ENCODE results near the gene KREMEN1.

KREMEN1 gene

DNA sequence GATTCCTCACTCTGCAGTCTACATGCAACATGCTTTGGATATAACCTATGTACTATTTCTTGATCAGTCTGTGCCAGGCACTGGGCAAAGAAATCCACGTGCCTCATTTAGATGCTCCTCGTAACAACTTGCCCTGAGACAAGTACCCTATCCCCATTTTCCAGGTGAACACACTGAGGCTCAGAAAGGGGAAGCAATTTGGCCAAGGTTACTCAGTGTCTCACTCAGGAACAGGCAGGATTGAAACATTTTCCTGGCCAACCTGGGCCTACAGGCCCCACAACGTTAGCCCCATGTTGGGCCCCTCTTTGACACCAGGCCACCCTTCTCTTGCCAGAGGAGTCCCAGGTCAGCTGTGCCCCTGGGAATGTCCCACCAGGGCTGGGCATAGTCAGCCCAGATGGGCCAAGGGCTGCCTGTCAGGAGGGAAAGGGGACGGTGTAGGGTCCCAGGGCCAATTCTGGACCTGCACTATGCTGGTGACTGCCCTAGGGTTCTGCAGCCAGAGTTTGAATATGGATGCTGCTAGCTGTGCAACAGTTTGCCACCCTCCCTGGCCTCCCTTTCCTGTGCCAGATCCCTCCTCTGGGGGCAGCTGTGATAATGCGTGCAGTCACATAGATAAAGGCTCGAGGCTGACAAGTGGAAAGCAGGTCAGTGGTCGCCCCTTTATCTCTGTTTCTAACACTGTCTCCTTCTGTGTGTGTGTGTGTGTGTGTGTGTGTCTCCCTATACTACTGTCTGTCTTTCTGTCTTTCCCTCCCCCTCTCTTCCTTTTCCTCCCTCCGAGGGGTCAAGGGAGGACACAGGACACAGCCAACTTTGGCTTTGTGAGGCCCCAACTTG is 122.5 kb downstream of the KREMEN1 start:
- DNase-seq: no peak

DNA sequence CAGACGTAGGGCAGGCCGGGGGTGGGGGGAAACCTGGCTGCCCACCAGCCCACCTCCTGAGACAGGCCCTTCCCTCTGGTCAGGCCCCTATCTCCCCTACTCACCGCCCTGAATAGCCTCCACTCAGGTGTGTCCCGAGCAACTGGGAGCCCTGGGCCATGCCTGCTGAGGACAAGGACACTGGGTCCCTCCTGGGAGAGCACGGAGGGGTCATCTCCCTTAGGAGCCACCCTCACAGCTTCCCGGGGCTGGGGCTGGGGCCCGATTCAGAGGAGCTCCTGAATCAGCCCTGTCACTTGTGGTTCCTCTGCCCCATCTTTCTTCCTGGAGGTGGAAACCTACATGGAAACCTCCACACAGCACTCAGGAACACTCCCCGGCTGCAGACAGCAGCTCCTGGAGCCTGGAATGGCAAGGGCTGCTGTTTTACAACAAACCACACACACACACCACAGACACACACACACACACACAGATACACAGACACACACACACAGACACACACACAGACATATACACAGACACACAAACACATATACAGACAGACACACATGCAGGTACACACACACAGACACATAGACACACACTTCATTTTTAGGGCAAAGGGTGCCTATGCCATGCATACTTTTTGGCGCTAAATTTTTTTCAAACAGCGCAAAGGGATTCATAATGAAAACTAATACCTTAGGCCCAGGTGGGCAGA is 123.3 kb downstream of the KREMEN1 start:
- DNase-seq: no peak

DNA sequence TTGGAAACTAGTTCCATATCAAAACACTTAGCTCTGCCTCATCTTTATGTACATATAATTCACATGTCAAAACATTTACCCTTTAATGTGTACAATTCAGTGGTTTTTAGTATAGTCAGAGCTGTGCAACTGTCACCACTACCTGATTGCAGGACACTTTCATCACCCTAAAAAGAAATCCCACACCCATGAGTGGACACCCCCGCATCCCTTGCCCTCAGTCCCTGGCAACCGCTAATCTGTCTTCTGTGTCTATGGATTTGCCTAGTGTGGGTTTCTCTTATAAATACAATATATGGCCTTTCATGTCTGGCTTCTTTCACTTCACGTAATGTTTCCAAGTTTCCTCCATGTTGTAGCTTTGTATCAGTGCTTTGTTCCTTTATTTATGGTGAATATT is 124.3 kb downstream of the KREMEN1 start:
- DNase-seq: no peak

DNA sequence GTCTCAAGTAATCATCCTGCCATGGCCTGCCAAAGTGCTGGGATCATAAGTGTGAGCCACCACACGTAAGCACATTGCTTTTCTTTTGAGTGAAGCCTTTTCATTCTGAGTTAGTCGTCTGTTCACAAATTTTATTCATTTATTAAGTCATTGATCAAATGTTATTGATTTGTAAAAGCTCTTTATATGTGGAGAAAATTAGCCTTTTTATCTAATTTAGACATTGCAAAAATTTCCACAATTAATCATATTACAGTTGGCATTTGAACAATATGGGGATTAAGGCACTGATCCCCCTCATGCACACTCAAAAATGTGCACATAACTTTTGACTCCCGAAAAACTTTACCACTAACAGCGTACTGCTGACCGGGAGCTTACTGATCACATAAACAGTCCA is 125.4 kb downstream of the KREMEN1 start:
- DNase-seq: no peak

DNA sequence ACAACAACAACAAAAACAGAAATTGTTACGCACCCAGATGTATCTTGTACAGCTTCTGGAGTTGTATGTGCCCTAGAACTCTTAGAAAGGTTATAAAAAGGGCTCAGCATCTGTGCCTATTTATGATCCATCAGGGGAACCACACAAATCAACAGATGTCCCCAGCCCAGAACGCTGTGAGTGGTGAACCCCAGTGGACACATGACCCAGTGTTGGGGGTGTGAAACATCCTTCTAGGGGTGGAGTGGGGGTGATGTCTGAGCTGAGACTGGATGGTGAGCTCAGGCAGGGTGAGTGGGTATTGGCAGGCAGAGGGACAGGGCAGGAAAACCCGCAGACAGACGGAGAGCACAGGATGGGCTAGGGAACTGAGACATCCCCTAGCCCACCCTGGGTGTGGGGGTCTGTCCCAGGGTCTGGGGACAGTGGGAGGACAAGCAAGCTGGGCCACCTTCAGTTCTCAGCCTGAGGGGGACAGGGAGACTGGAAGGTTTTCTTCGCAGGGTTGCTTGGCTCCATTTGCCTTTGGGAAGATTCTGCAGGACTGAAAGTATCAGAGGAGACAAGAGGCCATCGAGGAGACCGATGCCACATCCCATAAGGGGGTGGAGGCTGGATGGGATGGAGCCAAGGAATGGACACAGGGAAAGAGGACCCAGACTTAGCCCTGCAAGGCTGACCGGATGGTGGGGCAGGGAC is 127.0 kb downstream of the KREMEN1 start:
- DNase-seq: no peak

DNA sequence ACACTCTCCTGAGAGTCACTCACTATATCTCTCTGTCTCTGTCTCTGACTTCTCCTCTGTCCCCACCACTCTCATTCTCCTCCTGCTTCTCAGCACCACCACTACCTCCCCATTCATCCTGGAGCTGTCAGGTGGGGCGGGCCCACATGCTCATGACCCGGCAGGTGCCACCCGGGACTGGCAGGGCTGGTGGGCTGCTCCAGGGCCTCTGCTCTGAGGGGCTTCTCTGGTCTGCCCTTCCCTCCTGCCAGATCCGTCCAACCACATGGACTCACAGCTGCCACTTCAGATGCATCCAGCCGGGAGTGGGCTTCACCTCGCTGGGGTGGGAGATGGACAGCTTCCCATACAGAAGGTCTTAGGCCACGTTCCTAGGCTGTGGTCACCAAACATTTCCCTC is 128.1 kb downstream of the KREMEN1 start:
- no peak for DNase-seq

DNA sequence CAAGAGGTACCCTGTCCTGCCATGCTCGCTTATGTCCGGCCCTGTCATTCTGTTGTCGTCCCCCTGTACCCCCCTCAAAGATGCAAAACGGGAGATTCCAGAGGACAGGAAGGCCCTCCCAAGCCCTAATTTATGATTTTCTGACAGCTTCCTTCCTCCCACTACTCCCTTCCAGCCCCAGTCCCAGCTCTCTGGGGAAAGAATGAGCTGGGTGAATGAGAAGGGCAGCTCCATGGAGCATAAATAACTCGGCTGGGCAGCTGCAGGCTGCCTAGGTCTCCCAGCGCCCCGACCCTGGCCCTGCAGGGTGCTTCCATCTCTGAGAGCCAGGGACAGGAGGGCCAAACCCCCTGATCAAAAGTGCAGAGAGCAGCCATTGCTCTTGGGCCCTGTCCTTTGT is 128.9 kb downstream of the KREMEN1 start:
- no peak for DNase-seq

DNA sequence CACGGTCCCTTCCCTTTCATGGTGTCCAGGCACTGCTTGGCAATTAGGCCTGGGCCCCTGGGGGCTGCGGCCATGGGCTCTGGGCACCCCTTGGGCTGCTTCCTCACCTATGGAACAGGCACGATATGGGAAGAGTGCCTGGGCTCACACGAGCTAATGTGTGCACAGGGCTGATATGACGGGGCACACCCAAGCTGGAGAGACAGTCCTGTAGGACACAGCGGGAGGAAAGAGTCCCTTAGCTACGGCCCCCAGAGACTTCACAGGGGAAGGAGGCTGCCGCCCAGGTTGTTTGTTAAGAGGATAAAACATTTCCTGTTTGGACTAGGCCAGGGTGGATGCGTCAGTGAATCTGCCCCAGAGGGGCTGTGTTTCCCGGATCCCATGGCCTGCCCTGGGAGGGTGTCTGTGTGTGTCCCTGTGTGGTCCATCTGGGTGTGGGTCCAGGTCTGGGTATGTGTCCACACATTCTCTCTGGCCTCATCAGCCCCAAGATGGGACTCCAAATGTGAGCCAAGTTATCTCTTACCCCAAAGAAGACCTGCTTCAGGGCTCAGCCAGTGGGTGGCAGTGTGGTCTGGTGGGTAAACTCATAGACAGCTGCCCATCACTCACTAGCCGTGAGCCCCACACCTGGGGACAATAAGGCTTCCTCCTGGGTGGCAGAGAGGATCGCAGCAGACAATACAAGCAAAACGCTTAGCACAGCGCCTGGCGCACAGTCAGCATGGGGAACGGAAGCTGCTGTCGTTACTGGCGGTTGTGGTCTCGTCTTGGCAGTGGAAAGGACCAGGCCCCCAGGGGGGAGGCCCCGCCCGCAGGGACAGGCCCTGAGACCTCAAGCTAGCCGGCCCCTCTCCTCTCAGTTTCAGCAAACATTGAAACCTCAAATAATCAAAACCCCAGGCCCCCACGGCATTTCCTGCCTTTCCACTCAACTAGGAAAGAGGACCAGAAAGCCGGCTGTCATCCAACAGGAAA is 129.7 kb downstream of the KREMEN1 start:
- DNase-seq: peak; percentile 41

DNA sequence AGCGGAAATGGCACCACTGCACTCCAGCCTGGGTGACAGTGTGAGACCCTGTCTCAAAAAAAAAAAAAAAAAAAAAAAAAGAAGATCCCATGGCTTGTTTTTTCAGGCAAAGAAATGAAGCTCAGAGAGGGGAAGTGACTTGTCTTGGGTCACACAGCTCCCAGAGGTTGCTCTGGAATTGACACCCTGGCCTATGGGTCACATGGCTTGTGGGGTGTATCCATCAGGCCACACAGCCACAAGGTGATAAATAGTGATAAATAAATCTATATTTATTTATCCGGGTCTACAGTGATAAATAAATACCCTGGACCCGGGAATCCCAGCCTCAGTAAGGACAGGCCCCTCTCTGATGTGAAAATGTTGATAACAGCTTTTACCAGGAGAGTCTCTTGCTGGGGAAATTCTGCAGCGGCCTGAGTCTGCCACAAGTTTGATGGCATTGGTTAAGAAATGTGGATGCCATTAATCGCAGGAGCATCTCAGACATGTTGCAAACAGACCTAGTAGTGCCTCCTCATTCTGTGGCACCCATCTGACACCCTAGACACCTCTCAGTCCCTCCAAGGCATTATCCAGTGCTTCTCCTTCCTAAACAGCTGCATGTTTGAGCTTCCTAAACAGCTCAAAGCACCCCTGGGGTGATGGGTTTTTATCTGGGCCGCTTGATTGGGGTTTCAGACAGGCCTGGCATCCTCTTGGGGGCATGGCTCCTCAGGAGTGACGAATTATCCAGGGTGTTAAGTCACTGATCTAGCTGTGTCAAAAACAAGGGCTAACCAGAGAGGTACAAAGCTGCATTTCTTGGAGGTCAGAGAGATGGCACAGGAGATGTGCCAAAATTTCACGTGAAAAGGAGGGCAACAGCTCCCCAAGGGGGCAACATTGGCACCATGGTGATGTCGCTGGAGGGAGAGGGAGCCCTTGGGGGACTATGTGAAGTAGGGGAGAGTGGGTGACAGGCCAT is 130.9 kb downstream of the KREMEN1 start:
- no peak for DNase-seq

DNA sequence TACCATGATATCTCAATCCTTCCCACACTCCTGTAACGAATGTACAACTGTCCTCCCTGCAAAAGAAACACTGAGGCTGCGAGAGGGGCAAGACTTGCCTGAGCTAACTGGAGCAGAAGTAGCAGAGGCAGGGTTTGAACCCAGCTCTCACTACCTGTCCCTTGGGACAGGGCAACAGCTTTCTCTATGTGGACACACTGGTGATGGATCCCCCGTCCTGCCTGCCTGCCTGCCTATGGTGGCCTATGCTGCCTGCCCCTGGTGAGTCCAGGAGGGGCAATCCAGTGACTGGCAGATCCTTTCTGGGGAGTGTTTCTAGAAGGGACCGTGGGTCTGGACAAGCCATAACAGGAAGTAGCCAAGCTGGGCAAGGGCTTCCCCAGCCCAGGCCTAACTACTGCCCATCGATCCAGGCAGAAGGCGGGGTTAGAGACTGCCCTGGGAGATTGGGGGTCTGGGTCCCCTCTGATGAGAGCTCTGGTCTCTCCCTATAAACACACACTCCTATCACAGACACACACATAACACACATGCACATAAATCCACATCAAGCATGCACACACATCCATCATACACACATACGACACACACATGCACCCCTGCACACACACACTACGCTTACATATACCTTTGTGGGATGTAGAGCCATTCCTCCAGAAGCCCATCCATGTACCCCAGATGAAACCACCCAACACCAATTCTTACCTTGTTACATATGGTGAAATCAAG is 131.8 kb downstream of the KREMEN1 start:
- DNase-seq: no peak

DNA sequence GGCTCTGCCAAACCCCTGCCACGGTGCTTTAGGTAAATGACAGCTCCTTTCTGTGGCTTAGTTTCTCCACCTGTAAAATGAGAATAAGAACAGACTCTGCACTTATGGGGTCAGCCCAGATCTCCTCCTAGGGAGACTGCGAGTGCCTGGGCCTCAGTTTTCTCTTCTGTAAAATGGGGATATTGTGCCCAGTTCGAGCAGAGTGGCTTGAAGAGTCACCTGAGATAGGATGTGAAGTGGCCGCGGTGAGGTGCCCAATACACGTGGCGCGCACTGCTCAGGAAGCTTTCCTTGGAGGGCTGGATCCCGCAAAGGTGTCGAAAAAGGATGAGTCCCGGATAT is 132.4 kb downstream of the KREMEN1 start:
- DNase-seq: no peak

DNA sequence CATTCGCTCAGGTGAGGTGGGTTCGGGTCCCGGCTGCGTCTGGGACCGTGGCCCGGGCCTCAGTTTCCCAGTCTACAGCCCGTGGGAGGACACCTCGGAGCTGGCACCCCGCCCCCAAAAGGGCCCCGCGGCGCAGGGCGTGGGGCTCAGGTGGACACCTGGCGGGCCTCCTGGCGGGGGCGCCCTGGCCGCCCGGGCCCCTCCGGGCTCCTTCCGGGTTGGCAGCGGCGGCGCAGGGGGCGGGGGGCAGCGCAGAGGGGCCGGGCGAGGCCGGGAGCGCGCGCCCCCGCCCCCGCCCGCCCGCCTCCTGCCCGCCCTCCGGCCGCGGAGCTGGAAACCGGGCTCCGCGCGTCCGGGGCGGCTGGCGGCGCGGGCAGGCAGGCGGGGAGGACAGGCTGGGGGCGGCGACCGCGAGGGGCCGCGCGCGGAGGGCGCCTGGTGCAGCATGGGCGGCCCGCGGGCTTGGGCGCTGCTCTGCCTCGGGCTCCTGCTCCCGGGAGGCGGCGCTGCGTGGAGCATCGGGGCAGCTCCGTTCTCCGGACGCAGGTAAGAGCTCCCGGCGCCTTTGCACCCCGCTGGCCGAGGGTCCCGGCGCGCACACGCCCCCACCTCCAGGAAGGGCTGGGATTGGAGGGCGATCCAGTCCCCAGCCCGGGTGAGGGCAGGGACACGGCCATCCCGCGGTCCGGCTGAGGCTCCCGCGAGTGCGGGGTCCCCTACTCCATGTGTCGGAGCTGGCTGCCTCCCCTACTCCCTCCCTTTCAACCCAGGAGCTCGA is 132.9 kb downstream of the KREMEN1 start, which contains the start of gene EMID1:
Gene EMID1, plus strand, starts transcription at position 303 of the 778 bp plus-strand sequence. Its CDS starts 143 bp downstream, at position 446.
- DNase-seq: peak; percentile 2

DNA sequence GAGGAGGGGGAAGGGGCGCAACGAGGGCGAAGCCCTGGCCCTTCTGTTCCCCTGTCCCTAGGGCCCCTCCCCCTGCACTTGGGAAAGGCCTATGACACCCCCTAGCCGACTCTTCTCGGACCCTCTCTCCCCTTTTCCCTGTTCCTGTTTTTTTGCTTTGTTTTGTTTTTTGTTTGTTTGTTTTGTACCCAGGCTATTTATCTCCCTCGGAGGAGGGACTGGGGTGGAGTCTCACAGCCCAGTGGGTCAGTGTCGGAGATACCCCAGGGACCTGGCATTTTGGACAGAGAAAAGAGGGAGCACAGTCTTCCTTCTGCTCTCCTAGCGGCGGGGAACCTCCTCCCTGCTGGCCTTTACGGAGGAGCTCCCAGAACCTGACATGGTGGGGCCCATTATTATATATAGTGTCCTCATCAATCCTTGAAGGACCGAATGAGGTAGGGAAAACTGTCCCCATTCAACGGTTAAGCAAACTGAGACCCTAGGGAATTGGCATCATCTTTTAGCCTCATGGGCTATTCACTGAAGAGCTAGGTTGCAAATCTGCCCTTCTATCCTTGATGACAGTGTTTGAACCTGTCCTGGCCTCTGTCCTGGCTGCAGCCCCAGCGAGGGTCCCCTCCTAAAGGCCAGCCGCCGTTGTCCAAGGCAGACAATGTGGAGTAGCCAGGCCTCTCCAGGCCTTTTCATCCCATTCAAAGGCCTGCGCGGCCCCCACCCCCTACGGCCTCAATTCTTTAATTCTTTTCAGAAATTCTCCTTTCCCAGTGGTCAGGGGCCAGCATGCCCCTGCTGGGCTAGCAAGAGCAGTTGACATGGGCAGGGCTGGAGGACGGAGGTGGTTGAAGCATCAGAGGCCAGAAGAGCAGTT is 133.8 kb downstream of the KREMEN1 start:
- DNase-seq: no peak

DNA sequence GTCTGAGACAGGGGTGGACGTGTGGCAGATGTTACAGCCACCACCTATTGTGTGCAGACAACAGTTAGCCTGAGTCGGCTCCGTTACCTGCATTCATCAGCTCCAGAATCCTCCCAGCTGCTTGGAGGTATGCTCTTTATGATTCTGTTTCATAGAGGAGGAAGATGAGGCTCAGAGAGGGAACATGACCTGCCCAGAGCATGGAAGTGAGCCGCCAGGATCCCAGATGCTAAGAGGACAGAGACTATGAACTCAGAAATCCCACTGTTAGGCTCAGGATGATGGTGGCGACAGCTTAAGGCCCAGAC is 134.4 kb downstream of the KREMEN1 start:
- no peak for DNase-seq

DNA sequence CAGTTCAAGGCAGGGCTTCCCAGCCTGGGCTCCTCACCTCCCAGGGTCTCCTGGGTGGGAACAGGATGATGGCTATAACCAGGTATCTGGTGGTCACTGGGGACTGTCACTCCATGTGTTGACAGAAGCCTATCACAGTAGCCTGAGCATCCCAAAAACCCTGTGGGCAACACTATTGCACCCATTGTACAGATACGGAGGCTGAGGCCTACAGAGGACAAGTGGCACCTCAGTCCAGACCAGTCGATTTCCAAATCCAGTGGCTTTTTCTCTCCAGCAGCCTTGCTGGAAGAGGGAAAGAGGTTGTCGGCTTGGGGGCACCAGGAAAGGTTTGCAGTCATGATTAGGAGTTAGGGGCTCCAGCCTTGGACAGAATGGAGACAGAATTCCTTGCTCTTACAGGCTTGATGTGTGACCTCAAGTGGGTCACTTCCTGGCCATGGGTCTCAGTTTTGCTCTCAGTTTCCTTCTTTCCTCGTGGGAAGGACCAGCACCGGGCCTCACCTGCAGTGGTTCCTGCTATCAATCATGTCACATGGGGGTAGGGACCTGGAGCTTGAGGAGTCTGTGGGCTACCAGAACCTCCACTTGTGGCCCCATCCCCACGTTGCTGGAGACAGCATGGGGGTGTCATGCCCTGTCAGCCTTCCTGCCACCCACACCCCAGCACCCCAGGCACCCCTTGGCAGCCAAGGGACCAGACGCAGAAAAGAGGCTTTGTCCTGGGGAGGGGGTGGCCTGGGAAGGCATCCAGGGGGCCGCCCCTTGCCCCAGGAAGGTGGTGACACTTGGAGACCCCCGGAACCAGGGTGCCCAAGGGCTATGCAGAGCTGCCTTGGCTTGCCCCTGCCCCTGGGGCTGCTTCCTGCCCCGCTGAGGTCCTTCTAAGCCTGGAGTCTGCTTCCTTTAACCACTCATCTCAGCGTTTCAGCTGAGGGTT is 135.0 kb downstream of the KREMEN1 start:
- DNase-seq: no peak

DNA sequence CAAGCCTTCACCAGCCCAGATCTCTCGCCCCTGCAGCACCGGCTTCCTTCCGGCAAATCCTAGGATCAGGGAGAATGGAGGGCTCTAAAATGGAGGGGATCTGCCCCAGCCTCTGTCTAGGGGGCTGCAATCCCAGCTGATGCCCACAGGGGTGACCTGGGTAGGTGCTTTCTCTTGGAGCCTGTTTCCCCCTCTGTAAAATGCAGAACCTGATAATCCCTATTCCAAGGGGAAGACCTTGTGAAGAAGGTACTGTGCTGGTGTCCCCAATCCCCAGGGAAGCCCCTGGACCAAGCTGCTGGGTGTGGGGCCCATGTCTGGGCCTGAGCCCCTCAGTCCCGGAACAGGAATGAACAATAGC is 135.6 kb downstream of the KREMEN1 start:
- DNase-seq: no peak

DNA sequence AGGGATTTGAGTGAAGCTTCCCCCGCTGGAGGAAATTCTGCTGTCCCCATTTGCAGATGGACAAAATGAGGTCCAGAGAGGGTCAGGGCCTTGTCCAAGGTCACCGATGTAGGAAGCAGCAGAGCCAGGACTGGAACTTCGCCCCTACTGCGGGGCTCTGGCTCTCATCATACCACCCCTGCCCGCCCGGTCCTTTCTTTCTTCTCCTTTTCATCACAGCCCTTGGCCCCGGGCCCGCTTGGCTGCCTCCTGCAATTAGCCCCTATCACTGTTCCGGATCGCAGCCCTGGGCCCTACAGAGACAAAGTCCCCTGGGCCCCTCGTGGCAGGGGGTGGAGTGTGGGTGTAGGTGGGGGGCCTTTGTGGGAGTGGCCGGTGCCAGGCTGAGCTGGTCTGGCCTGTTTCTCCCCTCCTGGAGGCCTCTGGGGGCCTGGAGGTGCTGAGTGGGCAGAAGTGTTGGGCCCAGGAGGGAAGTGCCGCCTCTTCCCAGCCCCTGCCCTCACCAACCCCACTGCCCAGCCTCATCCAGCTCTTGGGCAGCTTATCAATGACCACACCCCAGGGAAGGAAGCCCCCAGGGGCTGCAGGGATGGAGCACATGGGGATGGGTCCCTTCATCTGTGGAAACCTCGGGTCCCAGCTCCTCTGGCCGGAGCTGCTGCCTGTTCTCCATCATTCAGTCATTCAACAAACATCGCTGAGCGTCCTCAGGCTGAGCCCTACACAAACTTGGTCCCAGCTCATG is 136.2 kb downstream of the KREMEN1 start:
- no peak for DNase-seq

All from CD4-positive, alpha-beta T cell treated with Interleukin-12 subunit alpha and Interleukin-12 subunit beta, for 1 hour (primary cell).